Naive thymus-derived CD4-positive, alpha-beta T cell (primary cell): Measurements from ENCODE around the gene QSOX2. TPM values are rescaled to one million over a fixed set of nuclear protein-coding genes. Genes with fewer than 3 reads are reported as not detected.

Experiments
- ATAC-seq: fragments of 150-1000 bp; cut with Tn5 transposase; 2 replicates; pipeline ENCODE4 v1.10.0; 2021; ENCODE audit warnings: mild to moderate bottlenecking, moderate library complexity
- CTCF ChIA-PET: fragments of 350-600 bp; sonication (Branson Sonifier 250); formaldehyde crosslinking; loops from one replicate; lab custom pipeline; 2021; ENCODE audit warnings: antibody characterized with exemption; lab: Charles Lee
- POLR2A ChIA-PET: fragments of 350-600 bp; sonication (Branson Sonifier 250); formaldehyde crosslinking; loops from one replicate; lab custom pipeline; 2021; ENCODE audit warnings: antibody characterized with exemption, inconsistent platforms; lab: Charles Lee
- DNase-seq, 9 donors: peaks; one replicate each; pipeline versions ENCODE4 v3.0.0 to v3.0.0-alpha.2; 2020 to 2022; ENCODE audit warnings: mixed read lengths in 1 of 9
- H3K27ac ChIP-seq: one replicate; pipeline ENCODE4 v1.7.0; 2013; ENCODE audit warnings: mild to moderate bottlenecking, low read depth, low read length, moderate library complexity
- H3K27me3 ChIP-seq, 2 donors: one replicate each; pipeline ENCODE4 v1.7.0; 2013; ENCODE audit warnings: low read length in 2 of 2, mild to moderate bottlenecking in 2 of 2, moderate library complexity in 2 of 2; ENCODE audit not compliant: control insufficient read depth in 2 of 2, insufficient read depth in 2 of 2
- H3K36me3 ChIP-seq, 3 experiments: 1 replicate in 2 of 3; 2 replicates in 1 of 3; pipeline ENCODE4 v1.7.0; 2013; ENCODE audit warnings: low read length in 3 of 3, mild to moderate bottlenecking in 3 of 3, moderate library complexity in 1 of 3; ENCODE audit not compliant: insufficient read depth in 3 of 3, control insufficient read depth in 2 of 3
- H3K4me1 ChIP-seq, 2 donors: one replicate each; pipeline ENCODE4 v1.7.0; 2013; ENCODE audit warnings: low read length in 2 of 2, mild to moderate bottlenecking in 2 of 2, moderate library complexity in 1 of 2; ENCODE audit not compliant: control insufficient read depth in 2 of 2, insufficient read depth in 2 of 2
- H3K4me3 ChIP-seq: 2 replicates; pipeline ENCODE4 v1.7.0; 2013; ENCODE audit warnings: mild to moderate bottlenecking, low read length
- H3K9me3 ChIP-seq, 3 experiments: 1 replicate in 2 of 3; 2 replicates in 1 of 3; pipeline ENCODE4 v1.7.0; 2013; ENCODE audit warnings: low read length in 3 of 3; ENCODE audit not compliant: control insufficient read depth in 2 of 3
- H3K27ac Mint-ChIP-seq, 9 donors: one replicate each; pipeline ENCODE4 v1.8.0; 2020 to 2022; ENCODE audit warnings: mixed read lengths in 9 of 9, mild to moderate bottlenecking in 8 of 9, moderate library complexity in 5 of 9, inconsistent platforms in 2 of 9
- H3K27me3 Mint-ChIP-seq, 5 donors: one replicate each; pipeline ENCODE4 v1.8.0; 2021 to 2022; ENCODE audit warnings: mixed read lengths in 5 of 5, mild to moderate bottlenecking in 1 of 5
- H3K36me3 Mint-ChIP-seq, 5 donors: one replicate each; pipeline ENCODE4 v1.8.0; 2020 to 2022; ENCODE audit warnings: mixed read lengths in 5 of 5, mild to moderate bottlenecking in 3 of 5, inconsistent platforms in 1 of 5
- H3K4me1 Mint-ChIP-seq, 7 donors: one replicate each; pipeline ENCODE4 v1.8.0; 2020 to 2022; ENCODE audit warnings: mixed read lengths in 7 of 7, mild to moderate bottlenecking in 3 of 7, inconsistent platforms in 1 of 7
- H3K4me3 Mint-ChIP-seq, 10 donors: one replicate each; pipeline ENCODE4 v1.8.0; 2020 to 2022; ENCODE audit warnings: mild to moderate bottlenecking in 10 of 10, mixed read lengths in 10 of 10, moderate library complexity in 6 of 10, inconsistent platforms in 2 of 10
- H3K9me3 Mint-ChIP-seq, 11 donors: one replicate each; pipeline ENCODE4 v1.8.0; 2020 to 2022; ENCODE audit warnings: mixed read lengths in 11 of 11, mild to moderate bottlenecking in 4 of 11, inconsistent platforms in 1 of 11, moderate library complexity in 1 of 11
- intact Hi-C, 2 donors: fragments of 100-400 bp; cut with micrococcal nuclease; formaldehyde crosslinking; loops; one replicate each; pipeline ENCODE4 v1.15.1; 2023
- polyA plus RNA-seq, 2 donors: library from polyadenylated mRNA; unstranded; fragments of 300-500 nt; fragmentation: Illumina TruSeq; gene quantifications; one replicate each; pipeline ENCODE4 v1.2.3, GENCODE V29; 2021
- total RNA-seq, 6 experiments: library from RNA in 5 of 6; stranded (reverse) in 5 of 6; gene quantifications; 1 replicate in 5 of 6; 2 replicates in 1 of 6; pipeline ENCODE4 v1.2.3 and lab custom pipeline; 2021 to 2026

Gene QSOX2
- total and polyA plus RNA-seq, 7 experiments from 2014 or later, result 0.26 to 15.9 (median 11.9) TPM

GRCh38 chr9:136218271-136218670 is 27.3 kb downstream of the QSOX2 start:
- H3K27ac ChIP-seq, result no peak overlapping the region
- Mint-ChIP-seq H3K4me3 (no peak overlapping the region), H3K36me3 (peaks cover 4 to 69% (median 24%) of the 10 kb centered on the region in 5 donors), H3K27me3 (no peaks in the 10 kb centered on the region), H3K4me1 (peaks cover 0 to 2% (median 0%) of the 10 kb centered on the region in 7 donors), H3K9me3 (peaks cover 0 to 2% (median 0%) of the 10 kb centered on the region in 11 donors), H3K27ac (no peak overlapping the region)
- CTCF ChIA-PET, result no interaction called here
- no peak overlapping the region for H3K4me3 ChIP-seq
- H3K36me3 ChIP-seq, result peaks cover 0 to 98% (median 4%) of the 10 kb centered on the region in 3 experiments
- intact Hi-C loops, result no loop called here
- POLR2A ChIA-PET, result interaction anchor here (0.6 kb wide), 1 partner anchor 20 kb away, joined by 3 read pairs; no protein-coding TSS in a partner anchor
- H3K4me1 ChIP-seq, result no peaks in the 10 kb centered on the region
- ATAC-seq, result no peak
- no peaks in the 10 kb centered on the region for H3K9me3 ChIP-seq
- H3K27me3 ChIP-seq, result no peaks in the 10 kb centered on the region
- no peak for DNase-seq

GRCh38 chr9:136216541-136217244 is 28.9 kb downstream of the QSOX2 start:
- Histone ChIP-seq H3K4me3 (no peak overlapping the region), H3K36me3 (peaks cover 0 to 98% (median 4%) of the 10 kb centered on the region in 3 experiments), H3K9me3 (no peaks in the 10 kb centered on the region), H3K27ac (no peak overlapping the region), H3K27me3 (no peaks in the 10 kb centered on the region), H3K4me1 (no peaks in the 10 kb centered on the region)
- Mint-ChIP-seq H3K27ac (no peak overlapping the region), H3K36me3 (peaks cover 4 to 68% (median 22%) of the 10 kb centered on the region in 5 donors), H3K4me1 (peaks cover 0 to 2% (median 0%) of the 10 kb centered on the region in 7 donors), H3K9me3 (peaks cover 0 to 2% (median 0%) of the 10 kb centered on the region in 11 donors), H3K27me3 (no peaks in the 10 kb centered on the region), H3K4me3 (no peak overlapping the region)
- ChIA-PET POLR2A (no interaction called here), CTCF (no interaction called here)
- ATAC-seq (no peak), DNase-seq (no peak)
- intact Hi-C loops, result no loop called here

- H3K9me3 ChIP-seq, result no peaks in the 10 kb centered on the region
- no peak overlapping the region for H3K4me3 ChIP-seq
- Mint-ChIP-seq H3K4me1 (no peaks in the 10 kb centered on the region), H3K4me3 (no peak overlapping the region), H3K36me3 (peaks cover 4 to 45% (median 22%) of the 10 kb centered on the region in 5 donors), H3K9me3 (peaks cover 0 to 2% (median 0%) of the 10 kb centered on the region in 11 donors), H3K27ac (no peak overlapping the region), H3K27me3 (no peaks in the 10 kb centered on the region)
- DNase-seq (no peak), ATAC-seq (no peak)
- no peak overlapping the region for H3K27ac ChIP-seq
- H3K27me3 ChIP-seq, result no peaks in the 10 kb centered on the region
- CTCF ChIA-PET, result no interaction called here
- POLR2A ChIA-PET, result no interaction called here
- H3K36me3 ChIP-seq, result peaks cover 0 to 97% (median 4%) of the 10 kb centered on the region in 3 experiments
- intact Hi-C loops, result no loop called here
- no peaks in the 10 kb centered on the region for H3K4me1 ChIP-seq
Measured at GRCh38 chr9:136213733-136214132, 31.9 kb downstream of the QSOX2 start.

- POLR2A ChIA-PET, result no interaction called here
- ATAC-seq (no peak), DNase-seq (no peak)
- Histone ChIP-seq H3K36me3 (peaks cover 0 to 89% (median 4%) of the 10 kb centered on the region in 3 experiments), H3K4me3 (no peak overlapping the region), H3K4me1 (no peaks in the 10 kb centered on the region), H3K9me3 (no peaks in the 10 kb centered on the region), H3K27ac (no peak overlapping the region), H3K27me3 (no peaks in the 10 kb centered on the region)
- peaks cover 0 to 2% (median 0%) of the 10 kb centered on the region in 11 donors for H3K9me3 Mint-ChIP-seq
- H3K27ac Mint-ChIP-seq, result no peak overlapping the region
- H3K36me3 Mint-ChIP-seq, result peaks cover 4 to 50% (median 24%) of the 10 kb centered on the region in 5 donors
- intact Hi-C loops, result no loop called here
- CTCF ChIA-PET, result no interaction called here
- H3K4me3 Mint-ChIP-seq, result no peak overlapping the region
- no peaks in the 10 kb centered on the region for H3K4me1 Mint-ChIP-seq
- no peaks in the 10 kb centered on the region for H3K27me3 Mint-ChIP-seq
Measured at GRCh38 chr9:136212345-136212950, 33.2 kb downstream of the QSOX2 start.

- H3K36me3 Mint-ChIP-seq, result peaks cover 4 to 54% (median 31%) of the 10 kb centered on the region in 5 donors
- peaks cover 0 to 2% (median 0%) of the 10 kb centered on the region in 11 donors for H3K9me3 Mint-ChIP-seq
- H3K4me1 Mint-ChIP-seq, result no peaks in the 10 kb centered on the region
- Histone ChIP-seq H3K4me3 (no peak overlapping the region), H3K36me3 (peaks cover 0 to 81% (median 4%) of the 10 kb centered on the region in 3 experiments), H3K4me1 (no peaks in the 10 kb centered on the region), H3K27ac (no peak overlapping the region), H3K9me3 (no peaks in the 10 kb centered on the region), H3K27me3 (no peaks in the 10 kb centered on the region)
- ChIA-PET POLR2A (no interaction called here), CTCF (no interaction called here)
- intact Hi-C loops, result no loop called here
- no peak for DNase-seq
- no peak overlapping the region for H3K4me3 Mint-ChIP-seq
- no peak for ATAC-seq
- H3K27ac Mint-ChIP-seq, result no peak overlapping the region
- H3K27me3 Mint-ChIP-seq, result no peaks in the 10 kb centered on the region
Measured at GRCh38 chr9:136211441-136212344, 33.9 kb downstream of the QSOX2 start.

GRCh38 chr9:136211006-136211405 is 34.6 kb downstream of the QSOX2 start:
- Histone ChIP-seq H3K27ac (no peak overlapping the region), H3K4me1 (no peaks in the 10 kb centered on the region), H3K27me3 (no peaks in the 10 kb centered on the region), H3K36me3 (peaks cover 0 to 75% (median 4%) of the 10 kb centered on the region in 3 experiments), H3K9me3 (no peaks in the 10 kb centered on the region), H3K4me3 (no peak overlapping the region)
- Mint-ChIP-seq H3K9me3 (peaks cover 0 to 3% (median 0%) of the 10 kb centered on the region in 11 donors), H3K36me3 (peaks cover 6 to 58% (median 33%) of the 10 kb centered on the region in 5 donors), H3K27ac (no peak overlapping the region), H3K4me1 (peaks cover 0 to 2% (median 0%) of the 10 kb centered on the region in 7 donors), H3K27me3 (peaks cover 0 to 3% (median 2%) of the 10 kb centered on the region in 5 donors), H3K4me3 (no peak overlapping the region)
- ATAC-seq, result no peak
- ChIA-PET CTCF (no interaction called here), POLR2A (no interaction called here)
- DNase-seq, result no peak
- intact Hi-C loops, result no loop called here
